T-helper 2 cell treated with Interferon-gamma antibody and Interleukin-4, amounts not matched to agents 100 ng/mL and 5 ng/mL, for 36 hours (primary cell): ENCODE data around the gene HSPB1. TPM values are rescaled to one million over a fixed set of nuclear protein-coding genes. Genes with fewer than 3 reads are reported as not detected.
"Not testable (repeated sequence)": the region's sequence is repeated elsewhere in the genome, so short reads cannot be mapped to it uniquely, and the experiment has no call there.

ENCODE experiments used
- intact Hi-C: fragments of 100-400 bp; cut with micrococcal nuclease; formaldehyde crosslinking; loops from one replicate; pipeline ENCODE4 v1.15.1; 2023
- total RNA-seq: library from RNA; stranded (reverse); gene quantifications from 2 replicates; pipeline ENCODE4 v1.2.3, GENCODE V29; 2022

The HSPB1 gene
- total RNA-seq, 1 donor from 2014 or later = 57.9 TPM

- intact Hi-C loops = loop anchor here (1.0 to 10.0 kb wide), 4 partner anchors 11 to 51 kb away; partner anchors contain the start of gene YWHAG
Measured at GRCh38 chr7:76303202-76304147, 1.0 kb downstream of the HSPB1 start.

- intact Hi-C loops = loop anchor here (10.0 kb wide), 1 partner anchor 50 kb away; the partner anchor contains the start of gene YWHAG
Measured at GRCh38 chr7:76304888-76305375, 2.5 kb downstream of the HSPB1 start.

- intact Hi-C loops = loop anchor here (10.0 kb wide), 1 partner anchor 46 kb away; the partner anchor contains the start of gene YWHAG
Measured at GRCh38 chr7:76308874-76309273, 6.4 kb downstream of the HSPB1 start.

- intact Hi-C loops = loop anchor here (10.0 kb wide), 1 partner anchor 45 kb away; the partner anchor contains the start of gene YWHAG
Measured at GRCh38 chr7:76309341-76310101, 7.0 kb downstream of the HSPB1 start.

- intact Hi-C loops = no loop called here
Measured at GRCh38 chr7:76310102-76310957, 7.9 kb downstream of the HSPB1 start.

GRCh38 chr7:76311838-76312237 is 9.4 kb downstream of the HSPB1 start:
- intact Hi-C loops = not testable (repeated sequence)

GRCh38 chr7:76314042-76314721 is 11.7 kb downstream of the HSPB1 start:
- intact Hi-C loops = loop anchor here (1.0 to 2.0 kb wide), 4 partner anchors 11 to 136 kb away; no protein-coding TSS in a partner anchor

GRCh38 chr7:76314740-76315139 is 12.3 kb downstream of the HSPB1 start:
- intact Hi-C loops = loop anchor here (1.0 to 2.0 kb wide), 4 partner anchors 11 to 136 kb away; no protein-coding TSS in a partner anchor

- intact Hi-C loops = loop anchor here (2.0 kb wide), 1 partner anchor 53 kb away; no protein-coding TSS in a partner anchor
Measured at GRCh38 chr7:76315364-76315763, 12.9 kb downstream of the HSPB1 start.

GRCh38 chr7:76316984-76317781 is 14.7 kb downstream of the HSPB1 start:
- intact Hi-C loops = no loop called here

- intact Hi-C loops = loop anchor here (1.0 to 2.0 kb wide), 6 partner anchors 15 to 269 kb away; partner anchors contain the start of genes HSPB1 and MDH2
Measured at GRCh38 chr7:76317782-76318487, 15.5 kb downstream of the HSPB1 start.

- intact Hi-C loops = loop anchor here (1.0 to 2.0 kb wide), 6 partner anchors 16 to 270 kb away; partner anchors contain the start of genes HSPB1 and MDH2
Measured at GRCh38 chr7:76318488-76319353, 16.2 kb downstream of the HSPB1 start.

- intact Hi-C loops = no loop called here
Measured at GRCh38 chr7:76325092-76325491, 22.6 kb downstream of the HSPB1 start.

GRCh38 chr7:76325811-76326210 is 23.3 kb downstream of the HSPB1 start:
- intact Hi-C loops = no loop called here

- intact Hi-C loops = no loop called here
Measured at GRCh38 chr7:76326646-76327233, 24.3 kb downstream of the HSPB1 start.

- intact Hi-C loops = no loop called here
Measured at GRCh38 chr7:76327610-76328009, 25.1 kb downstream of the HSPB1 start.

GRCh38 chr7:76328389-76328788 is 25.9 kb downstream of the HSPB1 start:
- intact Hi-C loops = no loop called here
